ENCODE measurements around the gene FARSB. TPM values are rescaled to one million over a fixed set of nuclear protein-coding genes. Genes with fewer than 3 reads are reported as not detected.

FARSB gene
- total RNA-seq, 2 experiments from 2014 or later, result 21.6 to 26.0 TPM

DNA sequence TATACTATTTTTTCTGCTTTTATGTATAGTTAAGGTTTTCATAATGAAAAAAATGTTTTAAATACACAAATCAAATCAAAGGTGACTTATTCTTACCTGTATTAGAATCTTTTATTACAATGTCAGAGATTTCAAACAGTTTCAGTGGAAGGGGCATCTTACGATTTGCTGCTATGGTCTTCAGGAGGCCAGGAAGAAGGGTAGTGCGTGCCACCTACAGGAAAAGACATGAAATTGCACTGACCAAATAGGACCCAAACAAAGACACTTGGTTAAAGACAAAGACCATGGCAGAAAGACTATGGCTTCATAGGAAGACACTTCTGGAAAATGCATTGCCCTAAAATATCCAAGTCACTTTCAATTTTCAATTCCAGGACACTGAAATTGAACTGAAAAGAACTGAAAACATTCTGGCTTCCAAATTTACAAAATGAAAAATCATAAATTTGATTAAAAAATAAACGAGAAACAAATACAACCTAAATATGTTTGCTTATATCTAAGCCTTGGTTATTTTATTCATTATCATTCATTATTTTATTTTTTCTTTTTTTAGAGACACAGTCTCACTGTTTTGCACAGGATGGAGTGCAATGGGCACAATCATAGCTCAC lies 42.1 kb downstream of the FARSB start:
- H3K27me3 Mint-ChIP-seq, result no peaks in the 10 kb centered on the region
- no peaks in the 10 kb centered on the region for H3K4me1 Mint-ChIP-seq
- peak; percentile 8 for DNase-seq
- H3K4me3 Mint-ChIP-seq, result no peak overlapping the region
- peaks cover 18% of the 10 kb centered on the region for H3K36me3 Mint-ChIP-seq (ENCODE audit: low read depth)
- H3K9me3 Mint-ChIP-seq, result no peaks in the 10 kb centered on the region
- POLR2A ChIA-PET, result no interaction called here
- CTCF ChIA-PET, result interaction anchor here (0.9 to 2.4 kb wide), 3 partner anchors 10 to 49 kb away, joined by 3 to 7 read pairs (median 3); no protein-coding TSS in a partner anchor
- H3K27ac Mint-ChIP-seq, result no peak overlapping the region

- no peaks in the 10 kb centered on the region for H3K27me3 Mint-ChIP-seq
- peaks cover 20% of the 10 kb centered on the region for H3K36me3 Mint-ChIP-seq (ENCODE audit: low read depth)
- no peak overlapping the region for H3K4me3 Mint-ChIP-seq
- POLR2A ChIA-PET, result no interaction called here
- no peaks in the 10 kb centered on the region for H3K9me3 Mint-ChIP-seq
- no peak for DNase-seq
- CTCF ChIA-PET, result no interaction called here
- H3K27ac Mint-ChIP-seq, result no peak overlapping the region
- H3K4me1 Mint-ChIP-seq, result no peaks in the 10 kb centered on the region
Observed at GRCh38 chr2:222611684-222612083, 44.2 kb downstream of the FARSB start.

GRCh38 chr2:222610746-222611145 lies 45.1 kb downstream of the FARSB start:
- Mint-ChIP-seq H3K36me3 (ENCODE audit: low read depth) (peaks cover 25% of the 10 kb centered on the region), H3K27ac (no peak overlapping the region), H3K9me3 (no peaks in the 10 kb centered on the region), H3K4me3 (no peak overlapping the region), H3K27me3 (no peaks in the 10 kb centered on the region), H3K4me1 (no peaks in the 10 kb centered on the region)
- ChIA-PET POLR2A (no interaction called here), CTCF (interaction anchor here (0.6 to 1.1 kb wide), 2 partner anchors 19 to 292 kb away, joined by 3 read pairs; no protein-coding TSS in a partner anchor)
- DNase-seq, result no peak

DNA sequence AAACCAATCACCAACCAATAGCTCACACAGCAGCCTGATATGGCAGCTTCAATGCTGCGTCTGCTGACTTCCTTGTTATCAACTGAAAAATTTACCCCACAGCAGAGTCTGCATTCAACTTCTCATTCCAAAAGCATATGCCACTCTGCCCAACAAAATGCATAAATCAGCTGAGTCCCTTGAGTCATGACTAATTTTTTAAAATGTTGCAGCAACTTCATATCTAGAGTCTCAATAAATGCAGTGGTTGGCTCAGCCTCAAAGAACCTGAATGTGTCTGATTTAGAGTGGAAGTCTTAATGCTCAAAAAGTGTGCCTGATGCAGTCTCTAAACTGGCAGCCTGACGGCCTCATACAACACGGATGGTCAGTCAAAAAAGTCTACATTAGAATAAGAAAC lies 46.5 kb downstream of the FARSB start:
- CTCF ChIA-PET, result no interaction called here
- no peaks in the 10 kb centered on the region for H3K4me1 Mint-ChIP-seq
- no peaks in the 10 kb centered on the region for H3K27me3 Mint-ChIP-seq
- peaks cover 27% of the 10 kb centered on the region for H3K36me3 Mint-ChIP-seq (ENCODE audit: low read depth)
- no peaks in the 10 kb centered on the region for H3K9me3 Mint-ChIP-seq
- no peak overlapping the region for H3K4me3 Mint-ChIP-seq
- H3K27ac Mint-ChIP-seq, result no peak overlapping the region
- POLR2A ChIA-PET, result no interaction called here
- DNase-seq, result no peak

- DNase-seq, result no peak
- Mint-ChIP-seq H3K4me1 (no peaks in the 10 kb centered on the region), H3K4me3 (no peak overlapping the region), H3K36me3 (ENCODE audit: low read depth) (peaks cover 23% of the 10 kb centered on the region), H3K27me3 (no peaks in the 10 kb centered on the region), H3K9me3 (no peaks in the 10 kb centered on the region), H3K27ac (no peak overlapping the region)
- CTCF ChIA-PET, result no interaction called here
- POLR2A ChIA-PET, result no interaction called here
Observed at GRCh38 chr2:222608081-222608480, 47.8 kb downstream of the FARSB start.

GRCh38 chr2:222606306-222606705 lies 49.6 kb downstream of the FARSB start:
- CTCF ChIA-PET, result no interaction called here
- POLR2A ChIA-PET, result no interaction called here

DNA sequence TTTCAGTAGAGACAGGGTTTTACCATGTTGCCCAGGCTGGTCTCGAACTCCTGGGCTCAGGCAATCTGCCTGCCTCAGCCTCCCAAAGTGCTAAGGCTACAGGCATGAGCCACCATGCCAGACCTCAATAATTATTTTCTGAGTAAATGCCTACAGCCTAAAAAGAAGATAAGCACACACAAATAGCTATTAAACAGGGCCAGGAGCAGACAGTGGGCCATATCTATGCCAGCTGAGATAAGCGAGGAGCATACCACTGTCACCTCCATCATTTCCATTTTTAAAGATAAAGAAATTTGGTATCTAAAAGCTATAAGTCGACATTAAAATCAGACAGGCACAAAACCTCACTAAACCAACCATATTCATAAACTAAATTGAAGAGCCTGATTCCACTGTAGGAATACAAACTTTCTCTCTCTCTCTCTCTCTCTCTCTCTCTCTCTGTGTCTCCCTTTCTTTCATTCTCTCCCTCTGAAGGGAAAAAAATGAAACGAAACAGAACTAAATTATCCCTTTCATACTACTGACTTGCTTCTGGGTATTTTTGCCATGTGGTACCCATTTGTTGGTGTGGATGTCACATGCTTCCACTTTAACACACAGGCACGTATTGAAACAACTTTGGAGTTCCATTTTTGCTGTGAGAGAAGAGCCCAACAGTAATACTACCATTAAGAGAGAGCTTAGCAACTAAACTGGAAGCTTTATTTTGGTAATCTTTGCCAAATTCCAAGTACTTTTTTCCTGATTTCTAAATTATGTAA lies 51.0 kb downstream of the FARSB start:
- no peak overlapping the region for H3K27ac Mint-ChIP-seq
- H3K4me1 Mint-ChIP-seq, result no peaks in the 10 kb centered on the region
- DNase-seq, result no peak
- no peaks in the 10 kb centered on the region for H3K27me3 Mint-ChIP-seq
- peaks cover 20% of the 10 kb centered on the region for H3K36me3 Mint-ChIP-seq (ENCODE audit: low read depth)
- CTCF ChIA-PET, result interaction anchor here (1.3 kb wide), 1 partner anchor 11 kb away, joined by 3 read pairs; no protein-coding TSS in a partner anchor
- H3K4me3 Mint-ChIP-seq, result no peak overlapping the region
- POLR2A ChIA-PET, result no interaction called here
- no peaks in the 10 kb centered on the region for H3K9me3 Mint-ChIP-seq

More at GRCh38 chr2:222606306-222606705, 49.6 kb downstream of the FARSB start:
- H3K27ac Mint-ChIP-seq, result no peak overlapping the region
- H3K9me3 Mint-ChIP-seq, result no peaks in the 10 kb centered on the region
- peaks cover 23% of the 10 kb centered on the region for H3K36me3 Mint-ChIP-seq (ENCODE audit: low read depth)
- H3K4me1 Mint-ChIP-seq, result no peaks in the 10 kb centered on the region
- no peak for DNase-seq
- no peak overlapping the region for H3K4me3 Mint-ChIP-seq
- H3K27me3 Mint-ChIP-seq, result no peaks in the 10 kb centered on the region

- no peak for DNase-seq
- H3K9me3 Mint-ChIP-seq, result no peaks in the 10 kb centered on the region
- CTCF ChIA-PET, result no interaction called here
Observed at GRCh38 chr2:222603501-222603900, 52.4 kb downstream of the FARSB start.

DNA sequence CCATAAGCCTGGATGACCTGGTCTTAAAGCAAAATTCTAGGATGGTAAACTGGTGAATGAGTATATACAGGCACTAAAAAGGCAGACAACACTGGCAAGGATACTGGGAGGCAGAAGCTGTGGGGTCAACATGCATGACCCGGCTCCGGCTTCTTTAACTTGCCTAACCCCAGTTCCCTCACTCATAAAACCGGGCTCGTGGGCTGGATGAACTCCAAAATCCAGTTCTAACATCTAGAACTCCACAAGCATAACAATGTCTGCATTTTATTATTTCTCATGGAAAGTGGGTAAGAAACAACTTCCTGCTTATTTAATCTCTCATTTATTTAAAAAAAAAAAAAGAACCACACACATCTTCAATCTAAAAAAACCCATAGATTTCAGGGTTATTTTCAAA lies 57.3 kb downstream of the FARSB start:
- ChIA-PET CTCF (interaction anchor here (0.9 to 1.3 kb wide), 2 partner anchors 13 to 280 kb away, joined by 3 read pairs; no protein-coding TSS in a partner anchor), POLR2A (interaction anchor here (0.6 kb wide), 1 partner anchor 22 kb away, joined by 4 read pairs; no protein-coding TSS in a partner anchor)
- no peak for DNase-seq
- no peaks in the 10 kb centered on the region for H3K4me1 Mint-ChIP-seq
- no peaks in the 10 kb centered on the region for H3K27me3 Mint-ChIP-seq
- no peak overlapping the region for H3K27ac Mint-ChIP-seq
- H3K36me3 Mint-ChIP-seq (ENCODE audit: low read depth), result peaks cover 26% of the 10 kb centered on the region
- H3K4me3 Mint-ChIP-seq, result no peak overlapping the region
- no peaks in the 10 kb centered on the region for H3K9me3 Mint-ChIP-seq

More at GRCh38 chr2:222603501-222603900, 52.4 kb downstream of the FARSB start:
- H3K27me3 Mint-ChIP-seq, result no peaks in the 10 kb centered on the region
- no peak overlapping the region for H3K27ac Mint-ChIP-seq
- H3K36me3 Mint-ChIP-seq (ENCODE audit: low read depth), result peaks cover 18% of the 10 kb centered on the region
- no peaks in the 10 kb centered on the region for H3K4me1 Mint-ChIP-seq
- POLR2A ChIA-PET, result no interaction called here
- H3K4me3 Mint-ChIP-seq, result no peak overlapping the region

DNA sequence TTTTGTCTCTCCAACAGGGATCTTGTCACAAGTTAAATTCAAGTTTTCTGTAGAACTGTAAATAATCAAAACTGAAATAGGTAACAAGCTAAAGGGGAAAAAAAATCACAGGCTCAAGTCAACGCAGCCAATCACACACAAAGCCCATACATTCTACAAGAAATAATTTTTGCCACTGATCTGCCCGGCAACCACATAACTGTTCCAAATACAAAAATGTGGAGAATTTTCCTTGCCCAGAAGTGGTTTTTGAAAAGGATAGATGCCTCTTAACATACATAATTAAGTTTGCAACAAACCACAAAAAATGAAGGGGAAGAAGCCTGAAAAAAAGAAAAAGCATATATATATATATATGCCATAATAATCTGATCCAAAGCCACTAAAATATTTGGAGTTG lies 60.3 kb downstream of the FARSB start:
- H3K27ac Mint-ChIP-seq, result no peak overlapping the region
- H3K9me3 Mint-ChIP-seq, result peaks cover under 1% of the 10 kb centered on the region
- H3K36me3 Mint-ChIP-seq (ENCODE audit: low read depth), result peaks cover 42% of the 10 kb centered on the region
- no peaks in the 10 kb centered on the region for H3K4me1 Mint-ChIP-seq
- no peak for DNase-seq
- CTCF ChIA-PET, result no interaction called here
- no peak overlapping the region for H3K4me3 Mint-ChIP-seq
- no peaks in the 10 kb centered on the region for H3K27me3 Mint-ChIP-seq
- POLR2A ChIA-PET, result no interaction called here

- Mint-ChIP-seq H3K27ac (no peak overlapping the region), H3K27me3 (no peaks in the 10 kb centered on the region), H3K4me1 (no peaks in the 10 kb centered on the region), H3K4me3 (no peak overlapping the region), H3K36me3 (ENCODE audit: low read depth) (peaks cover 47% of the 10 kb centered on the region), H3K9me3 (peaks cover 2% of the 10 kb centered on the region)
- ChIA-PET POLR2A (no interaction called here), CTCF (no interaction called here)
- DNase-seq, result no peak
Observed at GRCh38 chr2:222594679-222595078, 61.2 kb downstream of the FARSB start.

GRCh38 chr2:222592176-222592575 lies 63.7 kb downstream of the FARSB start:
- ChIA-PET POLR2A (no interaction called here), CTCF (interaction anchor here (0.8 to 1.4 kb wide), 2 partner anchors 19 to 31 kb away, joined by 3 read pairs; no protein-coding TSS in a partner anchor)
- Mint-ChIP-seq H3K9me3 (peaks cover 5% of the 10 kb centered on the region), H3K4me3 (no peak overlapping the region), H3K27ac (no peak overlapping the region), H3K36me3 (ENCODE audit: low read depth) (peaks cover 54% of the 10 kb centered on the region), H3K4me1 (no peaks in the 10 kb centered on the region), H3K27me3 (no peaks in the 10 kb centered on the region)
- DNase-seq, result no peak

GRCh38 chr2:222591661-222592060 lies 64.2 kb downstream of the FARSB start:
- H3K36me3 Mint-ChIP-seq (ENCODE audit: low read depth), result peaks cover 58% of the 10 kb centered on the region
- no peaks in the 10 kb centered on the region for H3K4me1 Mint-ChIP-seq
- DNase-seq, result no peak
- ChIA-PET CTCF (interaction anchor here (0.8 to 1.4 kb wide), 2 partner anchors 19 to 30 kb away, joined by 3 read pairs; no protein-coding TSS in a partner anchor), POLR2A (no interaction called here)
- peaks cover 5% of the 10 kb centered on the region for H3K9me3 Mint-ChIP-seq
- H3K27me3 Mint-ChIP-seq, result no peaks in the 10 kb centered on the region
- no peak overlapping the region for H3K4me3 Mint-ChIP-seq
- H3K27ac Mint-ChIP-seq, result no peak overlapping the region

Data from activated CD4-positive, alpha-beta T cell treated with anti-CD3 and anti-CD28 coated beads, Interleukin-2, amount 10 ng/mL, durations not matched to agents 7 days and 5 days (primary cell).